ENCODE measurements around the gene CRACDL. TPM values are rescaled to one million over a fixed set of nuclear protein-coding genes. Genes with fewer than 3 reads are reported as not detected.
A peak's percentile ranks its signal among the peaks of the same experiment; 100 is the strongest.

Gene CRACDL
- total RNA-seq, 1 donor from 2014 or later = 17.8 TPM

GRCh38 chr2:98894331-98895000 is 41.6 kb downstream of the CRACDL start:
- Histone ChIP-seq H3K4me1 (no peaks in the 10 kb centered on the region), H3K9me3 (no peaks in the 10 kb centered on the region), H3K4me3 (no peak overlapping the region), H3K36me3 (no peaks in the 10 kb centered on the region), H3K27ac (no peak overlapping the region), H3K27me3 (ENCODE audit: low read depth) (no peaks in the 10 kb centered on the region)
- ATAC-seq = no peak
- no peak for TF ChIP-seq CTCF (IDR thresholded peaks at IDR 0.05)
- intact Hi-C loops (cut with DNase I) = no loop called here
- DNase-seq = no peak

GRCh38 chr2:98893911-98894321 is 42.1 kb downstream of the CRACDL start:
- no peak for DNase-seq

GRCh38 chr2:98892871-98893270 is 43.2 kb downstream of the CRACDL start:
- Histone ChIP-seq H3K36me3 (no peaks in the 10 kb centered on the region), H3K4me1 (no peaks in the 10 kb centered on the region), H3K27me3 (ENCODE audit: low read depth) (no peaks in the 10 kb centered on the region), H3K27ac (no peak overlapping the region), H3K9me3 (peaks cover 1% of the 10 kb centered on the region), H3K4me3 (no peak overlapping the region)
- ATAC-seq (no peak), DNase-seq (no peak)
- intact Hi-C loops (cut with DNase I) = no loop called here
- TF ChIP-seq CTCF (IDR thresholded peaks at IDR 0.05) = no peak

More at GRCh38 chr2:98893911-98894321, 42.1 kb downstream of the CRACDL start:
- intact Hi-C loops (cut with DNase I) = no loop called here
- H3K36me3 ChIP-seq = no peaks in the 10 kb centered on the region
- no peaks in the 10 kb centered on the region for H3K27me3 ChIP-seq (ENCODE audit: low read depth)
- no peaks in the 10 kb centered on the region for H3K9me3 ChIP-seq
- peak in 1 of 2 donors; percentile 30 for ATAC-seq
- H3K27ac ChIP-seq = no peak overlapping the region
- no peak for TF ChIP-seq CTCF (IDR thresholded peaks at IDR 0.05)
- no peak overlapping the region for H3K4me3 ChIP-seq
- H3K4me1 ChIP-seq = no peaks in the 10 kb centered on the region

DNA sequence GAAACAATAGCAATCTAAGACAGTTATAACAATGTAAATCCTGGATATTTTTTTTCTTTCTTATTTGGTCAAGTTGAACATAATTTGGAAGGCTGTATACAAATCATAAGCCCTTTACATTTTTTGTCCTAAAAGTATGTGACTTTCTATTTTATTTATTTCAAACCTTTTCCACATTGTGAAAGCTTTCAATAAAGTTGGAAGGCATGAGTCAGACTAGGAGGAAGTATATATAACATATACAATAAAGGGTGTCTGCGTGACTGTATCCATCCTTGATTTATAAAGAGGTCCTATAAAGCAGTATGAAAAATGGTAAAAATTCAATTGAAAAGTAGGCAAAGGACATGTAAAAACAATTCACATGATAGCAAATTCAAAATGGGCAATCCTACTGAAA is 44.4 kb downstream of the CRACDL start:
- H3K9me3 ChIP-seq = peaks cover 11% of the 10 kb centered on the region
- H3K27me3 ChIP-seq (ENCODE audit: low read depth) = no peaks in the 10 kb centered on the region
- H3K4me3 ChIP-seq = no peak overlapping the region
- no peak for ATAC-seq
- TF ChIP-seq CTCF (IDR thresholded peaks at IDR 0.05) = no peak
- DNase-seq = no peak
- H3K4me1 ChIP-seq = no peaks in the 10 kb centered on the region
- H3K27ac ChIP-seq = no peak overlapping the region
- H3K36me3 ChIP-seq = no peaks in the 10 kb centered on the region
- intact Hi-C loops (cut with DNase I) = no loop called here

DNA sequence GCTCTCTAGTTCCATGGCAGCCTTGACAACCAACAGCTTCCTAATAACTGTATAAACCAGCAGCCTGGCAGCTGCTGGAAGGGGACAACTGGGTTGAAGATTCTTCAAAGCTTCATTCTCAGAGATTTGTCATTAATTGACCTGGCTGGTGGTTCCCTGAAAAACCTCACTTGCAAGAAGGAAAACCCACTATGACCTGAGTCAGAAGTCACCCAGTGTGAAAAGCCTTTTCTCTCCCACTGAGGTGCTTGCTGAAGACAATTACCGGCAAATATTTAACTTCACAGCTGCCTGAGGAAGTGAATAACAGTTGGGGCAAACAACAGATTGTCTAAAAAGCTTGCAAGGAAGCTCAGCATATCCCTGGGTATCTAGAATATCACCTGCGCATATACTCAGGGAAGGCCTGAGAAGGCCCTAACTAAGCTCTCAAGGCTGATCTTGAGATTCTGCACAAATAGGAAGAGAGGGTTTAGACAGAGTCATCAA is 49.9 kb downstream of the CRACDL start:
- H3K4me1 ChIP-seq = no peaks in the 10 kb centered on the region
- no peak overlapping the region for H3K4me3 ChIP-seq
- no peaks in the 10 kb centered on the region for H3K27me3 ChIP-seq (ENCODE audit: low read depth)
- no peak overlapping the region for H3K27ac ChIP-seq
- intact Hi-C loops (cut with DNase I) = no loop called here
- H3K9me3 ChIP-seq = peaks cover 17% of the 10 kb centered on the region
- no peaks in the 10 kb centered on the region for H3K36me3 ChIP-seq
- no peak for ATAC-seq
- TF ChIP-seq CTCF (IDR thresholded peaks at IDR 0.05) = no peak
- DNase-seq = no peak

Data from lower lobe of right lung (tissue), 2 donors.